LNCaP clone FGC (cell line): Measurements from ENCODE around the gene LRRK1.

Experiments
- DNase-seq: peaks from one replicate; pipeline ENCODE4 v3.0.0-alpha.2; 2011; ENCODE audit warnings: low read depth
- H3K4me3 ChIP-seq: 2 replicates; pipeline ENCODE4 v1.5.1; 2011; ENCODE audit warnings: mild to moderate bottlenecking, low read depth, low read length, control low read depth
- TF ChIP-seq, protein P1 (sequence below): IDR thresholded peaks from 2 replicates; pipeline ENCODE4 v1.5.1; 2012; ENCODE audit warnings: mild to moderate bottlenecking; ENCODE audit not compliant: control insufficient read depth, insufficient read depth; ENCODE audit errors: extremely low read depth

LRRK1 gene

DNA sequence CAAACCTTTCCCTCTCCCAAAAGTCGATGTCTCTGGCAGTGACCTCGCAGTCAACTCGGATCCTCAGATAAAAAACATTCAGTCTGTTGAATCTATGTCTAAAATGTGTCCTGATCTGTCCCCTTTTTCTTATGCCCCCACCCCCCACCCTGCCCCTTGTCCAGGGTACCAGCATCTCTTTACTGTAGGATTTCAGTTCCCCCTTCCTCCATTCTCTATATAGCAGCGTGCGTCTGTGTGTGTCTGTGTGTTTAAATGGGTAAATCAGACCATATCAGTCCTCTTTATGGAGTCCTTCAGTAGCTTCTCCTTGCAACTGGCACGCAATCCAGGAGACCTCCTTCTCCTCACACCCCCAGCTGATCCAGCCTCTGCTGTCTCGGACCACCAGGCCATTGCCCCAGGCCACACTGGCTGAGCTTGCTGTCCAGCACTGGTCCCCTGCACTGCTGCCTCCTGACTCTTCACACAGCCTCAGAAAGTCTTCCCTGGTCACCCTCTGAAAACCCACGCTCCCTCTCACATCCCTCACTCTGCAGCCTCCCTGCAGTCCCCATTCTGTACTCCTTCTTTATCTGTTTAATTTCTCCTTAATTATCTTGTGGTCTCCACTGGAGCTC lies 1.5 kb downstream of the LRRK1 start:
- H3K4me3 ChIP-seq = no peak overlapping the region
- TF ChIP-seq, protein P1, sequence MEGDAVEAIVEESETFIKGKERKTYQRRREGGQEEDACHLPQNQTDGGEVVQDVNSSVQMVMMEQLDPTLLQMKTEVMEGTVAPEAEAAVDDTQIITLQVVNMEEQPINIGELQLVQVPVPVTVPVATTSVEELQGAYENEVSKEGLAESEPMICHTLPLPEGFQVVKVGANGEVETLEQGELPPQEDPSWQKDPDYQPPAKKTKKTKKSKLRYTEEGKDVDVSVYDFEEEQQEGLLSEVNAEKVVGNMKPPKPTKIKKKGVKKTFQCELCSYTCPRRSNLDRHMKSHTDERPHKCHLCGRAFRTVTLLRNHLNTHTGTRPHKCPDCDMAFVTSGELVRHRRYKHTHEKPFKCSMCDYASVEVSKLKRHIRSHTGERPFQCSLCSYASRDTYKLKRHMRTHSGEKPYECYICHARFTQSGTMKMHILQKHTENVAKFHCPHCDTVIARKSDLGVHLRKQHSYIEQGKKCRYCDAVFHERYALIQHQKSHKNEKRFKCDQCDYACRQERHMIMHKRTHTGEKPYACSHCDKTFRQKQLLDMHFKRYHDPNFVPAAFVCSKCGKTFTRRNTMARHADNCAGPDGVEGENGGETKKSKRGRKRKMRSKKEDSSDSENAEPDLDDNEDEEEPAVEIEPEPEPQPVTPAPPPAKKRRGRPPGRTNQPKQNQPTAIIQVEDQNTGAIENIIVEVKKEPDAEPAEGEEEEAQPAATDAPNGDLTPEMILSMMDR = no peak
- no peak for DNase-seq

DNA sequence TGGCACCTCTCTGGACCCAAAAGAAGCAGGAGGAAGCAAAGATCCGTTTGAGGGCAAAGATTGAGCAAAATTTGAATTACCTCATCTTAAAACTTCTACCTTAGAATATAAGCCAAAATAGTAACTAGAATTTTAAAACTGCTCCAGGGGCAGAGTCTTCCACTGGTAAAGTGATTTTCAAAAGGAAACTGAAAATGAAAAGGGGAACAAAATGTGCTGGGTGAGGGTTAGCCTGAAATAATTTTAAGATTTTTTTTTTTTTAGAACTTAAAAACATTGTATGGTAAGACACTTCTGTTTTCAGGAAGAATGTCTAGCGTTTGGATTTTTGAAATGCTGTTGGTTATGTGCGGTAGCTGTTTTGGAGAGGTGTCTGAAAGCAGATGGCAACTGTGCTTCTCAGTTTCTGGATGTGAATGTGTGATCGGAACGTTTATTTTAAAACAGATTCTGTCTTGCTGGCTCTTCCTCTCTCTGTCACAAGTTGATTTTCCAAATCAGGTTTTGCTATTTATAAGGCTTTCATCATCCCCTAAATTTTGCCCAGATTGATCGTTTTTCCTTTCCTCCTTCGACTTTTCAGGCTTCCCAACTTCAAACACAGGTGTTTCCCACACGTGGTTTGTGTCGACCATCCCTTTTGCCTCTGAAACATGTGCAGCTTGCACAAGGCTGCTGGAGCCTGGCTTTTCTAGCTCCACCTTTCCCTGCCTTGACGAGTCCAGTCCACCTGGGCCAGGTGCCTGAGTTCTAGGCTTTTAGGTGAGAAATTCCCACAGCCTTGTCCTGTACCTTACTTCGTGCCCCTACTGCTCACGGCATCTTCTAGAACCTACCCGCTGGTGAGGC lies 3.3 kb downstream of the LRRK1 start:
- TF ChIP-seq, protein P1 = no peak
- no peak overlapping the region for H3K4me3 ChIP-seq
- DNase-seq = no peak

DNA sequence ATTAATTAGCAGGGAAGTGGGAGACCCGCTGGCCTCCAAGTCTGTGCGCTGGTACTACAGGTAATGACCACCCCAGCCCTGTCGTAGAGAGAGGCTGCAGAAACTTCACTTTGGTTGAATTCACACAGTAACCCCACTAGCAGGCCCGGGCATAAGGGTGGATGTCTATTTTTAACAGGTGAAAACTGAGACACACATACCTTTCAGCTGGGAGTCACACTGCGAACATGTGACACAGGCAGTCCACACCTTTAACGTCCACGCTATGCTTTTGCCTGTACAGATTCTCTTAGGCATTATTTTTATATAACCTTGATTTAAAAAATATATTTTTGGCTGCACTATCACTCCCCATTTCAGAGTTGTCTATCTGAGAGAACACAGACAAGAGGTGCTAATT lies 3.9 kb downstream of the LRRK1 start:
- H3K4me3 ChIP-seq = no peak overlapping the region
- TF ChIP-seq, protein P1 = no peak
- DNase-seq = no peak

DNA sequence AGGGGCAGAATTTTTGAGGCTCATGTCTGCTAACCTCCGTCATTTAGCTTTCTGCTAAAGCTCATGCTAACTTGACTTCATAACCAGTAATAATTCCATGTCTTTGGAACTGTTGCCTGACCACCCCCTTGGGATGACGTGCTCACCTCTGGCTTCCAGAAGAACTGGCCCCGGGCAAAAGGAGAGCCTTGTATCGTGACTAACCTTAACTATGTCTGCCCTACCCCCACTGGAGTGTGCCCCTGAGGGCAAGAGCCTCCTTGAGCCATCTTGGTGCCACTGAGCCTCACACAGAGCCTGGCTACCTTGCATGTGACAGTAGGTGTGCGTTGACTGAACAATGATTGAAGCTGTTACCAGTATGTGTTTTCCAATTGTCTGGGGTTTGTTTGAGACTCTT lies 4.7 kb downstream of the LRRK1 start:
- no peak for DNase-seq
- TF ChIP-seq, protein P1 = no peak
- no peak overlapping the region for H3K4me3 ChIP-seq

DNA sequence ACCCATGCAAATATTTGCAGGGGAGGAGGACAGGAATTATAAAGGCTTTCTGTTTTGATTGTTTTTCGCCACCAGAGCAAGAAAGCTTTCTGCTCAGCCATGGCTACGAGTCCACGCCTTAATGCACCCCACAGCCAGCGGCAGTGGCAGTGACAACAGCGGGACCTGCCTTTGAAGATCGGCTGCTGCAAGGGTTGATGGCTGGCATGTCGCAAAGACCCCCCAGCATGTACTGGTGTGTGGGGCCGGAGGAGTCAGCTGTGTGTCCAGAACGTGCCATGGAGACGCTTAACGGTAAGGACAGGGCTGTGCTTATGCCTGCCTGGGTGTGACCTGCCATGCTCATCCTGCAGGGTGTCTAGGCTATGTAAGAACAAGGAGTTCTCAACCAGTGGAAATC lies 5.3 kb downstream of the LRRK1 start:
- DNase-seq = no peak

DNA sequence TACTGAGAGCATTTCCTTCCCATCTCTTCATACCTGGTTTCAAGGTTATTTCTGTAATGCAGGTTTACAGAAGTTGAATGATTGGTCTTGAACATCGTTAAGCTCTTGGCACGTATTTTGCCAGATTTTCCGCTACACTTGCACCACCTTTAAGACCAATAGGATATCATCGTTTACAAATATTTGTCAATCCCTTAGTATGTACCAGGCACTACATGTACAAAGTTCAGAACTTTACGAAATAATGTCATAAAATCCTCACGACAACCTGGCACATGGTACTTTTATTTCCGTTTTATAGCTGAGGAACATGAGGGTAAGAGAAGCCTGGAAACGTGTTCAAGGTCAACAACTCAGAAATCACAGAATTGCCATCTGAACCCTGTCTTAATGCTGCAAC lies 6.3 kb downstream of the LRRK1 start:
- TF ChIP-seq, protein P1 = no peak
- no peak overlapping the region for H3K4me3 ChIP-seq
- DNase-seq = no peak

More for the DNA sequence above, 5.3 kb downstream of the LRRK1 start:
- H3K4me3 ChIP-seq = no peak overlapping the region
- TF ChIP-seq, protein P1 = no peak
